Loucy (cell line): Measurements from ENCODE around the gene HPS3.

Source experiments
- H2AFZ ChIP-seq: fragments of 200-600 bp; sonication (generic); 2 replicates; pipeline ENCODE4 v1.6.0; 2016; ENCODE audit warnings: antibody characterized with exemption, mild to moderate bottlenecking, low read length, moderate library complexity
- H3F3A ChIP-seq: fragments of 200-600 bp; 2 replicates; pipeline ENCODE4 v1.6.0; 2016; ENCODE audit warnings: antibody characterized with exemption, low read depth, mild to moderate bottlenecking
- H3K27me3 ChIP-seq: fragments of 200-600 bp; sonication (generic); 2 replicates; pipeline ENCODE4 v1.6.1; 2014; ENCODE audit warnings: low read length, mild to moderate bottlenecking; ENCODE audit not compliant: insufficient read depth, poor library complexity, severe bottlenecking
- H3K36me3 ChIP-seq: fragments of 200-600 bp; sonication (generic); 2 replicates; pipeline ENCODE4 v1.6.1; 2016; ENCODE audit warnings: low read length; ENCODE audit not compliant: insufficient read depth
- H3K4me1 ChIP-seq: fragments of 200-600 bp; sonication (generic); 2 replicates; pipeline ENCODE4 v1.5.1; 2014; ENCODE audit warnings: low read length, mild to moderate bottlenecking; ENCODE audit not compliant: insufficient read depth, poor library complexity, severe bottlenecking
- H3K4me2 ChIP-seq: fragments of 200-600 bp; sonication (generic); 2 replicates; pipeline ENCODE4 v1.6.0; 2014; ENCODE audit warnings: antibody characterized with exemption, low read length, low read depth, mild to moderate bottlenecking; ENCODE audit not compliant: poor library complexity, severe bottlenecking
- H3K4me3 ChIP-seq: fragments of 200-600 bp; sonication (generic); 2 replicates; pipeline ENCODE4 v1.5.1; 2014; ENCODE audit warnings: low read length, mild to moderate bottlenecking, mixed read lengths; ENCODE audit not compliant: poor library complexity, severe bottlenecking
- H3K79me2 ChIP-seq: fragments of 200-600 bp; sonication (generic); 2 replicates; pipeline ENCODE4 v1.6.1; 2014; ENCODE audit warnings: low read length; ENCODE audit not compliant: insufficient read depth
- H3K9ac ChIP-seq: fragments of 200-600 bp; sonication (generic); 2 replicates; pipeline ENCODE4 v1.6.0; 2014; ENCODE audit warnings: mild to moderate bottlenecking, low read depth, low read length, moderate library complexity; ENCODE audit not compliant: poor library complexity, severe bottlenecking
- H3K9me2 ChIP-seq: fragments of 200-600 bp; sonication (generic); replicated peaks from 2 replicates; pipeline ENCODE4 v1.6.1; 2016; ENCODE audit warnings: low read depth, low read length, mixed read lengths
- H3K9me3 ChIP-seq: fragments of 200-600 bp; sonication (generic); 2 replicates; pipeline ENCODE4 v1.6.1; 2014; ENCODE audit warnings: mild to moderate bottlenecking, antibody characterized with exemption, low read length, low read depth; ENCODE audit not compliant: insufficient read depth
- H4K20me1 ChIP-seq: fragments of 200-600 bp; sonication (generic); 2 replicates; pipeline ENCODE4 v1.6.0; 2014; ENCODE audit warnings: antibody characterized with exemption, low read length, mild to moderate bottlenecking; ENCODE audit not compliant: insufficient read depth, poor library complexity, severe bottlenecking
- CTCF ChIP-seq: fragments of 200-600 bp; sonication (generic); conservative IDR thresholded peaks from 2 replicates; pipeline ENCODE4 v1.5.1; 2014; ENCODE audit warnings: mild to moderate bottlenecking, antibody characterized with exemption, low read length
- EZH2phosphoT487 ChIP-seq: fragments of 200-600 bp; IDR thresholded peaks from 2 replicates; pipeline ENCODE4 v1.6.1; 2018; ENCODE audit warnings: antibody characterized with exemption, mild to moderate bottlenecking, moderate library complexity, borderline replicate concordance

HPS3 gene

GRCh38 chr3:149150436-149150835 lies 21.0 kb downstream of the HPS3 start:
- no peak overlapping the region for H2AFZ ChIP-seq
- TF ChIP-seq CTCF = no peak
- no peak for TF ChIP-seq EZH2phosphoT487
- H3K9me2 ChIP-seq = no peaks in the 10 kb centered on the region
- H3K9me3 ChIP-seq = no peaks in the 10 kb centered on the region
- no peaks in the 10 kb centered on the region for H3K27me3 ChIP-seq
- peaks cover 25% of the 10 kb centered on the region; the same call in 1 of the 2 replicates for H3K36me3 ChIP-seq
- no peak overlapping the region for H3K4me2 ChIP-seq
- H3K79me2 ChIP-seq = no peaks in the 10 kb centered on the region
- no peak overlapping the region for H3K4me3 ChIP-seq
- peaks cover 41% of the 10 kb centered on the region for H3K4me1 ChIP-seq
- H4K20me1 ChIP-seq = peaks cover 4% of the 10 kb centered on the region
- H3F3A ChIP-seq = no peaks in the 10 kb centered on the region
- no peak overlapping the region for H3K9ac ChIP-seq

- Histone ChIP-seq H4K20me1 (peaks cover 4% of the 10 kb centered on the region), H2AFZ (no peak overlapping the region), H3K27me3 (no peaks in the 10 kb centered on the region), H3K4me2 (peak overlapping the region; percentile 68), H3K9ac (peak overlapping the region; percentile 32), H3K79me2 (no peaks in the 10 kb centered on the region), H3K9me3 (no peaks in the 10 kb centered on the region), H3K4me3 (peak overlapping the region; percentile 54), H3K36me3 (peaks cover 37% of the 10 kb centered on the region; the same call in 1 of the 2 replicates), H3F3A (no peaks in the 10 kb centered on the region), H3K4me1 (peaks cover 28% of the 10 kb centered on the region), H3K9me2 (no peaks in the 10 kb centered on the region)
- TF ChIP-seq CTCF (no peak), EZH2phosphoT487 (no peak)
Observed at GRCh38 chr3:149151843-149152242, 22.4 kb downstream of the HPS3 start.

- Histone ChIP-seq H3K4me2 (peak overlapping the region; percentile 68), H3K4me3 (peak overlapping the region; percentile 54), H3K9ac (peak overlapping the region; percentile 32)
Observed at GRCh38 chr3:149152420-149152819, 23.0 kb downstream of the HPS3 start.

More at GRCh38 chr3:149152420-149152819, 23.0 kb downstream of the HPS3 start:
- Histone ChIP-seq H3K9me2 (no peaks in the 10 kb centered on the region), H3K27me3 (no peaks in the 10 kb centered on the region), H3K36me3 (peaks cover 42% of the 10 kb centered on the region; the same call in 1 of the 2 replicates), H3K79me2 (no peaks in the 10 kb centered on the region), H4K20me1 (peaks cover 4% of the 10 kb centered on the region), H3F3A (no peaks in the 10 kb centered on the region), H3K9me3 (no peaks in the 10 kb centered on the region), H3K4me1 (peaks cover 28% of the 10 kb centered on the region), H2AFZ (no peak overlapping the region)
- TF ChIP-seq CTCF (no peak), EZH2phosphoT487 (no peak)
